Esophagus muscularis mucosa (tissue), 4 donors: ENCODE data around the gene UCHL1. TPM values are rescaled to one million over a fixed set of nuclear protein-coding genes. Genes with fewer than 3 reads are reported as not detected.

Experiments
- DNase-seq: peaks from one replicate; pipeline ENCODE4 v3.0.0-alpha.2; 2017; ENCODE audit errors: extremely low spot score
- H3K27ac ChIP-seq, 4 donors: fragments of 200-600 bp; sonication (generic); replicated peaks in 1 of 4; 1 replicate in 3 of 4; 2 replicates in 1 of 4; pipeline ENCODE4 v1.5.1; 2016 to 2019; ENCODE audit warnings: mild to moderate bottlenecking in 1 of 4
- H3K27me3 ChIP-seq, 4 donors: fragments of 200-600 bp; sonication (generic); one replicate each; pipeline versions ENCODE4 v1.5.1 to v1.6.0; 2016 to 2019
- H3K36me3 ChIP-seq, 4 donors: fragments of 200-600 bp; sonication (generic); one replicate each; pipeline ENCODE4 v1.5.1; 2016 to 2019
- H3K4me1 ChIP-seq, 4 donors: fragments of 200-600 bp; sonication (generic); one replicate each; pipeline ENCODE4 v1.5.1; 2016 to 2019
- H3K4me3 ChIP-seq, 4 donors: fragments of 200-600 bp; sonication (generic); 1 replicate in 2 of 4; 2 replicates in 2 of 4; pipeline ENCODE4 v1.5.1; 2016 to 2019; ENCODE audit warnings: mild to moderate bottlenecking in 4 of 4, moderate library complexity in 1 of 4
- H3K9me3 ChIP-seq, 4 donors: fragments of 200-600 bp; sonication (generic); 1 replicate in 3 of 4; 2 replicates in 1 of 4; pipeline ENCODE4 v1.5.1; 2016 to 2019
- CTCF ChIP-seq, 3 experiments: fragments of 200-600 bp in 2 of 3; fragments of 450-650 bp in 1 of 3; sonication (generic) in 2 of 3; IDR thresholded peaks; one replicate each; pipeline ENCODE4 v1.5.1; 2017 to 2019; ENCODE audit warnings: antibody characterized with exemption in 3 of 3, mild to moderate bottlenecking in 2 of 3, moderate library complexity in 1 of 3
- EP300 ChIP-seq: sonication (generic); formaldehyde crosslinking; IDR thresholded peaks from one replicate; pipeline ENCODE4 v1.6.1; 2017; ENCODE audit warnings: antibody characterized with exemption
- POLR2A ChIP-seq: fragments of 450-650 bp; IDR thresholded peaks from one replicate; pipeline ENCODE4 v1.6.1; 2017; ENCODE audit warnings: antibody characterized with exemption, moderate library complexity, mild to moderate bottlenecking, low read depth
- POLR2AphosphoS5 ChIP-seq, 2 donors: sonication (generic); formaldehyde crosslinking; IDR thresholded peaks; one replicate each; pipeline ENCODE4 v1.6.1; 2017; ENCODE audit warnings: antibody characterized with exemption in 2 of 2
- WGBS: methylation state at CpG from one replicate; pipeline ENCODE4 v1.1.5; 2018; 5-methylcytosine and 5-hydroxymethylcytosine counted together
- intact Hi-C: fragments of 100-400 bp; cut with DNase I; formaldehyde crosslinking; loops from one replicate; pipeline ENCODE4 v1.15.1; 2023
- total RNA-seq, 4 donors: library from RNA; depleted of rRNA; stranded (reverse); fragments of >200 nt; gene quantifications; one replicate each; pipeline versions ENCODE4 v1.1.0 to v1.2.1, GENCODE V29; 2016

The UCHL1 gene
- total RNA-seq, 4 donors from 2014 or later = 30.3 to 120 (median 40.8) TPM

GRCh38 chr4:41215155-41215554 is 41.6 kb upstream of the UCHL1 start:
- no peak for TF ChIP-seq POLR2AphosphoS5 (IDR thresholded peaks at IDR 0.05)
- TF ChIP-seq CTCF (IDR thresholded peaks at IDR 0.05) = no peak
- TF ChIP-seq EP300 = no peak
- TF ChIP-seq POLR2A = no peak
- Histone ChIP-seq H3K4me1 (peaks cover 20 to 54% (median 45%) of the 10 kb centered on the region in 4 donors), H3K4me3 (no peak overlapping the region), H3K36me3 (no peaks in the 10 kb centered on the region), H3K9me3 (no peaks in the 10 kb centered on the region), H3K27ac (peak overlapping the region; percentile 86 to 93 (median 90)), H3K27me3 (no peaks in the 10 kb centered on the region)
- intact Hi-C loops = loop anchor here (1.0 to 2.0 kb wide), 2 partner anchors 236 to 288 kb away; no protein-coding TSS in a partner anchor
- DNase-seq = no peak
- 63% methylated on average over 9 of the region's 9 CpGs for WGBS

GRCh38 chr4:41215969-41216293 is 40.8 kb upstream of the UCHL1 start:
- intact Hi-C loops = loop anchor here (1.0 to 2.0 kb wide), 2 partner anchors 237 to 289 kb away; no protein-coding TSS in a partner anchor
- no peaks in the 10 kb centered on the region for H3K9me3 ChIP-seq
- no peak for DNase-seq
- no peaks in the 10 kb centered on the region for H3K36me3 ChIP-seq
- peak overlapping the region; percentile 86 to 93 (median 90) for H3K27ac ChIP-seq
- TF ChIP-seq POLR2A = no peak
- no peak for TF ChIP-seq CTCF (IDR thresholded peaks at IDR 0.05)
- TF ChIP-seq POLR2AphosphoS5 (IDR thresholded peaks at IDR 0.05) = no peak
- TF ChIP-seq EP300 = no peak
- H3K4me1 ChIP-seq = peaks cover 20 to 54% (median 45%) of the 10 kb centered on the region in 4 donors
- H3K27me3 ChIP-seq = no peaks in the 10 kb centered on the region
- peak overlapping the region; percentile 65 to 81 (median 70) for H3K4me3 ChIP-seq
- WGBS = 71% methylated on average over 3 of the region's 8 CpGs

GRCh38 chr4:41216294-41217019 is 40.3 kb upstream of the UCHL1 start:
- DNase-seq = peak; percentile 64
- Histone ChIP-seq H3K27ac (peak overlapping the region; percentile 86 to 93 (median 90)), H3K9me3 (no peaks in the 10 kb centered on the region), H3K4me1 (peaks cover 20 to 54% (median 44%) of the 10 kb centered on the region in 4 donors), H3K4me3 (peak overlapping the region; percentile 65 to 81 (median 70)), H3K27me3 (no peaks in the 10 kb centered on the region), H3K36me3 (no peaks in the 10 kb centered on the region)
- TF ChIP-seq CTCF (IDR thresholded peaks at IDR 0.05) = peak; percentile 34 to 50 (median 45)
- TF ChIP-seq EP300 = no peak
- TF ChIP-seq POLR2A = no peak
- peak; percentile 57 to 79 for TF ChIP-seq POLR2AphosphoS5 (IDR thresholded peaks at IDR 0.05)
- intact Hi-C loops = no loop called here
- 14% methylated on average over 8 of the region's 59 CpGs for WGBS

GRCh38 chr4:41217020-41217333 is 39.8 kb upstream of the UCHL1 start:
- DNase-seq = peak; percentile 5
- Histone ChIP-seq H3K4me1 (peaks cover 15 to 48% (median 39%) of the 10 kb centered on the region in 4 donors), H3K9me3 (no peaks in the 10 kb centered on the region), H3K27me3 (no peaks in the 10 kb centered on the region), H3K36me3 (no peaks in the 10 kb centered on the region), H3K4me3 (peak overlapping the region; percentile 65 to 81 (median 70)), H3K27ac (peak overlapping the region; percentile 86 to 93 (median 90))
- intact Hi-C loops = no loop called here
- no peak for TF ChIP-seq CTCF (IDR thresholded peaks at IDR 0.05)
- TF ChIP-seq POLR2AphosphoS5 (IDR thresholded peaks at IDR 0.05) = no peak
- TF ChIP-seq EP300 = no peak
- no peak for TF ChIP-seq POLR2A
- 25% methylated on average over 2 of the region's 2 CpGs for WGBS
